Measurements from ENCODE around the gene HGFAC.

DNA sequence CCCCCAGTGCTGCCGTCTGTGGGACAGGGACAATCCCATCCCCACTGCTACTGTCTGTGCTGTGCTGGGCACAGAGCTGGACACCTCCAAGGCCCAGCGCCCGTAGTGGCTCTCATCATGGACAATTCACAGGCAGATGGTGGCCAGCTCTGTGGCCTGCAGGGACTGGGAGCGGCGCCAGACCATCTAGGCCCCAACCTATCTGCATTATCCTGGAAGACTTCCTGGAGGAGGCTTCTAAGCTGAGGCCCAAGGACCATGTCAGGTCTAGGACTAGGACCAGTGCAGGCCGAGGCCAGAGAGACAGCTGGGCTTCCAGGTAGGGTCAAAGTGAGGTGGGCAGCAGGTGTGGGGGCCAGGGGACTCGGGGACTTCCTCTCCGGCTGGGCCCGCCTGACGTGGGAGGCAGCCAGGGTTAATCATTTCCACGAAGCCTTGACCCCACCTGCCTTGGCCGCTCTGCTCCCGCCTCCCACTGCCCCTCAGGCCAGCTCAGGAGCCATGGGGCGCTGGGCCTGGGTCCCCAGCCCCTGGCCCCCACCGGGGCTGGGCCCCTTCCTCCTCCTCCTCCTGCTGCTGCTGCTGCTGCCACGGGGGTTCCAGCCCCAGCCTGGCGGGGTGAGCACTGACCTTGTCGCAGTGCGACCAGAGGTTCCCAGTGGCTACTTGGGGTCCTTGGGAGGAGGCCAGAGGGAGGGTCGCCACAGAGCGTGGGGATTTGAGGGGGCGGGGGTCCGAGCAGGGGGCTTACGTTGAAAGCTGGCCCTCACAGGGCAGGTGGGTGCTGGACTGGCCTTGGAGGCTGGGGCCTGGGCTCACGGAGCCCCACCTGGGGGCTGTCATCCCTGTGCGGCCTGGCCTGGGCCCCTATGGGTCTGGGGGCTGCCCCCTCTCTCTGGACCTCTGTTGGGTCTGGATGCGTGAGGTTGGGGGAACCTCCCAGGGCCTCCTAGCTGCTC lies at the start of gene HGFAC:
- TF ChIP-seq GATA3 (IDR thresholded peaks at IDR 0.05; ENCODE audit: low read depth, low read length): no peak
- TF ChIP-seq GATA2 (IDR thresholded peaks at IDR 0.05; ENCODE audit: low read depth, low read length): no peak
